Measurements from ENCODE around the gene NEK6.

DNA sequence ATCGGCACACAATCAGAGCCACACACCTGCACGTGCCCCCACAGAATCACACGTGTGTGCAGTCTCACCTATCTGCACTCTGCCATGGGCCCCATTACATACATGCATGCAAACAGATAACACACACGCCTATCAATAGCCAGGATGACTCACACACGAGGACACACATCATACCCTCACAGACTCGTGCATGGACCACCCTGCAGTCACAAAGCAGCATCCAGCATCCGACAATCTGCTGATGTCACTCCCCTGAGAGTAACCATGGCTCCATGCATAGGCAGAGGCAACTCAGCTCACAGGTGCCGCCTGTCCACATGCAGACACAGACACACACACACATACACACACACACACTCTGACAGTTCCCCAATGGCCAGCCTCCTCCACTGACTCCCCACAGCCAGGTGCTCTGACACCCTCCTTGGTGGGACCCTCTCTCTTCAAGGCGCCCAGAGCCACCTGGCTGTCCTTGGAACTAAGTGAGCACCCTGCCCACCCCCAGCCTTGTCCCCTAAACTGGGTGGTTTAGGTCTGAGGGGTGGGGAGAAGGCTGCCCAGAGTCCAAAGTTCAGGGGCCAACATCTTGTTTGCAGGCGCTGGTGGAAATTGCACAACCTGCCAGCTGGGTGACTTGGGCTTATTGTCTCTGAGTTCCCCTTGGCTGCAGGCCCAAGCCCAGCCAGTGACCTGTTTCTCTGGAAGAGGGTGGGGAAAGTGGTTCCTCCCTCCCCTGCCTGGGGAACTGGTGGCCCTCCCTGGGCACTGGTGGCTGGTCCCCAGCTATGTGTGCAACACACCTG, 34.6 kb upstream of the NEK6 start:
- TF ChIP-seq, protein P1, sequence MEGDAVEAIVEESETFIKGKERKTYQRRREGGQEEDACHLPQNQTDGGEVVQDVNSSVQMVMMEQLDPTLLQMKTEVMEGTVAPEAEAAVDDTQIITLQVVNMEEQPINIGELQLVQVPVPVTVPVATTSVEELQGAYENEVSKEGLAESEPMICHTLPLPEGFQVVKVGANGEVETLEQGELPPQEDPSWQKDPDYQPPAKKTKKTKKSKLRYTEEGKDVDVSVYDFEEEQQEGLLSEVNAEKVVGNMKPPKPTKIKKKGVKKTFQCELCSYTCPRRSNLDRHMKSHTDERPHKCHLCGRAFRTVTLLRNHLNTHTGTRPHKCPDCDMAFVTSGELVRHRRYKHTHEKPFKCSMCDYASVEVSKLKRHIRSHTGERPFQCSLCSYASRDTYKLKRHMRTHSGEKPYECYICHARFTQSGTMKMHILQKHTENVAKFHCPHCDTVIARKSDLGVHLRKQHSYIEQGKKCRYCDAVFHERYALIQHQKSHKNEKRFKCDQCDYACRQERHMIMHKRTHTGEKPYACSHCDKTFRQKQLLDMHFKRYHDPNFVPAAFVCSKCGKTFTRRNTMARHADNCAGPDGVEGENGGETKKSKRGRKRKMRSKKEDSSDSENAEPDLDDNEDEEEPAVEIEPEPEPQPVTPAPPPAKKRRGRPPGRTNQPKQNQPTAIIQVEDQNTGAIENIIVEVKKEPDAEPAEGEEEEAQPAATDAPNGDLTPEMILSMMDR (conservative IDR thresholded peaks at IDR 0.05; ENCODE audit: low read length) = no peak
- TF ChIP-seq EZH2phosphoT487 (IDR thresholded peaks at IDR 0.05; ENCODE audit: borderline replicate concordance, low read depth, low read length) = no peak
